Vein endothelial cell (primary cell): ENCODE data around the gene CCS. TPM values are rescaled to one million over a fixed set of nuclear protein-coding genes. Genes with fewer than 3 reads are reported as not detected.

ENCODE experiments used
- small RNA-seq: library from RNA; depleted of rRNA; stranded (forward); fragments of <200 nt; gene quantifications from one replicate; pipeline ENCODE3, GENCODE V24; 2012
- total RNA-seq: library from RNA; depleted of rRNA; stranded (reverse); fragments of >200 nt; gene quantifications from 2 replicates; pipeline ENCODE4 v1.2.3, GENCODE V29; 2012

CCS gene, protein sequence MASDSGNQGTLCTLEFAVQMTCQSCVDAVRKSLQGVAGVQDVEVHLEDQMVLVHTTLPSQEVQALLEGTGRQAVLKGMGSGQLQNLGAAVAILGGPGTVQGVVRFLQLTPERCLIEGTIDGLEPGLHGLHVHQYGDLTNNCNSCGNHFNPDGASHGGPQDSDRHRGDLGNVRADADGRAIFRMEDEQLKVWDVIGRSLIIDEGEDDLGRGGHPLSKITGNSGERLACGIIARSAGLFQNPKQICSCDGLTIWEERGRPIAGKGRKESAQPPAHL
- 25.7 and 34.0 TPM in 2 replicates for total RNA-seq

GRCh38 chr11:66592457-66593302, at the start of gene CCS, which contains the start of gene CCDC87:
Gene CCS, plus strand, starts transcription at chr11:66593185. Its CDS starts 77 bp downstream, at chr11:66593262.
Gene CCDC87, minus strand, starts transcription at chr11:66593063. Its CDS starts 48 bp downstream, at chr11:66593015.

DNA sequence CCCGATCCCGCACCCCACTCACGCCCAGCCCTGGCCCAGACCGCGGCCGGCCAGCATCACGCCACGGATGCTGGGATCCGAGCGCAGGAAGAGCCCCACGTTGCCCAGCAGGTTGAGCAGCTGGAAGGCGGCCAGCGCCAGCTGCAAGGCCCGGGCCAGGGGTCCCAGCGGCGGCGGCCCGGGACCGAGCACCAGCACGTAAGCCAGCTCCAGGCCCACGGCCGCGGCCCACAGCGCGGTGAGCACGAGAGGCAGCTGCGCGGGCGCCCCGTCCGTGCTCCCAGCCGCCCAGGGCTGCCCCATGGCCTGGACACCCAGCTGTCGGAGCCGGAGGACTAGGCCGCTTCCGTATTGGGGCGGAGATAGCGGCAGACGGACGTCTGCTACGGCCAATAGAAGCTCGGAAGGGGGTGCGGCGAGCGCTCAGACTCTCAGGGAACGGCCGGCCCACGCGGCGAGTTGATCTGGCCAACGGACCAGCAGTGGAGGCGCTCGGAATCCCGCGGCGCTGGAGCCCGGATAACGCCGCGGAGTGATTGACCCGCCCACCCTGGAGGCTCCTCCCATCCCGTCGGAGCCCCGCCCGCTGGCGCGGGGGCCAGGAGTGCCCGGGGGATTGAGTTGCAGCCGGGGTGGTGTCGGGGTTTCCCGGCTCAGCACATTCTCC, 47.2 kb upstream of the CCS start, which contains the start of gene ZDHHC24:
TSS of gene ZDHHC24 (minus strand) at position 348 of the 667 bp plus-strand sequence. CDS start at position 303, 45 bp downstream.

DNA sequence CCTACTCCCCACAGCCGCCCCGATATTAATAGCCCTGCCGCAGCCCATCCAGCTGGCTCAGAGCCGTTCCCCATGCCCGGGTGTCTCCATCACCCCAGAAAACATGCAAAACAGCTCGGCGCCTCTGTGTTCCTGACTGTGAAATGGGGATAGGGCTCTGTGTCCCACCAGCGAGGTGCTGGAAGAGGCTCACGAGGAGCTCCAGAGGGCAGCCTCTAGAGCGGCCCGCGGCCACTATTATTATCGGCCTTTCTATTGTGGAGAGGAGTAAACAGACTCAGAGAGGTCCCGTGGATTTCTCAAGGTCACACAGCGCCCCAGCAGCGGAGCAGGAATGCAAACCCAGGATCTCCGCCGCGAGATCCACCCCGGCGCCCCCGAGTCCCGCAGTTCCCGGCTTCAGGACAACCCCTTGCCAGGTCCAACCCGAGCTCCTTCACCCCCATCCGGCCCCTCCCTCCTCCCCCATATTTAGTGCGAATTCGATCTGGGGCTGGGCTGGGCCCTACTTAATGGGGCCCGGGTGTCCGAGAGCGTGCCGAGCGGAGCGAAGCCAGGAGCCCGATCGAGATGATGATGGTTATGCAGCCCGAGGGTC, 46.5 kb upstream of the CCS start, which contains the start of gene ACTN3:
TSS of gene ACTN3 (plus strand) at position 536 of the 598 bp plus-strand sequence. CDS start at position 571, 35 bp downstream.

GRCh38 chr11:66568124-66568916, 24.7 kb upstream of the CCS start, which contains the start of gene CTSF:
Gene CTSF, minus strand, starts transcription at chr11:66568606. Its CDS starts 120 bp downstream, at chr11:66568486.

GRCh38 chr11:66616379-66617154, 23.6 kb downstream of the CCS start, which contains the start of gene RBM14:
Gene RBM14, plus strand, starts transcription at chr11:66616630. Its CDS starts 91 bp downstream, at chr11:66616721.

GRCh38 chr11:66638177-66639065, 45.4 kb downstream of the CCS start, which contains the start of gene RBM4:
Gene RBM4, plus strand, starts transcription at chr11:66638703. Its CDS starts 1,009 bp downstream, at chr11:66639712.

Small RNA genes lying within 50 kb of the gene (small RNA-seq; reads per million reads assigned to genes)
- not detected for gene RNU4-39P

Other genes starting within 250 kb of the CCS start
- gene BRMS1, start 248.1 kb upstream of the CCS start, total RNA-seq = 67.6 and 77.5 TPM in 2 replicates
- gene B4GAT1, start 245.6 kb upstream of the CCS start, total RNA-seq = 19.4 and 29.7 TPM in 2 replicates
- 0.65 and 0.67 TPM in 2 replicates for gene SLC29A2, start 221.4 kb upstream of the CCS start, total RNA-seq
- gene NPAS4, start 172.2 kb upstream of the CCS start, total RNA-seq = not detected in 2 replicates
- 41.2 and 49.1 TPM in 2 replicates for gene MRPL11, start 154.3 kb upstream of the CCS start, total RNA-seq
- 3.6 and 3.9 TPM in 2 replicates for gene PELI3, start 126.3 kb upstream of the CCS start, total RNA-seq
- gene DPP3, start 112.8 kb upstream of the CCS start, total RNA-seq = 56.0 and 73.5 TPM in 2 replicates
- 28.4 and 43.8 TPM in 2 replicates for gene BBS1, start 82.5 kb upstream of the CCS start, total RNA-seq
- 18.4 and 24.2 TPM in 2 replicates for gene ZDHHC24, start 47.1 kb upstream of the CCS start, total RNA-seq
- gene ACTN3, start 46.3 kb upstream of the CCS start, total RNA-seq = 0.19 TPM in 1 of 2 replicates, not detected in the other
- 14.5 and 26.8 TPM in 2 replicates for gene CTSF, start 24.6 kb upstream of the CCS start, total RNA-seq
- gene CCDC87, start 122 bp upstream of the CCS start, total RNA-seq = 0.65 and 0.67 TPM in 2 replicates
- gene RBM14, start 23.4 kb downstream of the CCS start, total RNA-seq = 33.3 and 46.0 TPM in 2 replicates
- gene RBM4, start 45.5 kb downstream of the CCS start, total RNA-seq = 123 and 130 TPM in 2 replicates
- 17.1 and 19.9 TPM in 2 replicates for gene RBM4B, start 84.7 kb downstream of the CCS start, total RNA-seq
- 31.9 and 54.9 TPM in 2 replicates for gene SPTBN2, start 136.0 kb downstream of the CCS start, total RNA-seq